Activated CD4-positive, alpha-beta T cell treated with anti-CD3 and anti-CD28 coated beads, Interleukin-2, amount 50 U/mL, for 48 hours (primary cell): Measurements from ENCODE around the gene ARHGAP10.
"Not testable (repeated sequence)": the region's sequence is repeated elsewhere in the genome, so short reads cannot be mapped to it uniquely, and the experiment has no call there.

ENCODE experiments used
- DNase-seq, 2 experiments: peaks; one replicate each; pipeline ENCODE4 v3.0.0-alpha.2; 2020

ARHGAP10 gene

DNA sequence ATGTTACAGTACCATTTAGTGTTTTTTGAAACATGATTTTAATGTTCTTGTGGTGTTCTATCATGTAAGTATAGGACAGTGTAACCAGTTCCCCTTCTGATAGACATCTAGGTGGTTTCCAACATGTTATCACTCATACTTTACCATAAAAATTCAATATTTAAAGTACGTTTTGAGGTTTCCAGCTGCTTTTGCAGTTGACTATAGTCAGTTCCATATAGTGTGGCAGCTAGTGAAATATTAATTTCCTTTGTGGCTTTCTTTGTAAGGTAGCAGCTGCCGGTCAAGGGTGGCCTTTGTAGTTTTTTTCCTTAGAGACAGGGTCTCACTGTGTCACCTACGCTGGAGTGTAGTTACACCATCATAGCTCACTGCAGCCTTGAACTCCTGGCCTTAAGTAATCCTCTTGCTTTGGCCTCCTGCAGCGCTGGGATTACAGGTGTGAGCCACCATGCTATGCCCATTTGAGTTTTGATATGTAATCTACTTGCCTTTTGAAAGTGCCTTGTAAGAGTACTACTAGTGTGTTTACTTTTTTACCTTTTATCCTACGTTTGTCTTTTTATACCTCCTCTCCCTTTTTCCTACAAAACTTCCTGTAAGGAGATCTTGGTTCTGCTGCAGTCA lies 63.0 kb downstream of the ARHGAP10 start:
- no peak for DNase-seq

DNA sequence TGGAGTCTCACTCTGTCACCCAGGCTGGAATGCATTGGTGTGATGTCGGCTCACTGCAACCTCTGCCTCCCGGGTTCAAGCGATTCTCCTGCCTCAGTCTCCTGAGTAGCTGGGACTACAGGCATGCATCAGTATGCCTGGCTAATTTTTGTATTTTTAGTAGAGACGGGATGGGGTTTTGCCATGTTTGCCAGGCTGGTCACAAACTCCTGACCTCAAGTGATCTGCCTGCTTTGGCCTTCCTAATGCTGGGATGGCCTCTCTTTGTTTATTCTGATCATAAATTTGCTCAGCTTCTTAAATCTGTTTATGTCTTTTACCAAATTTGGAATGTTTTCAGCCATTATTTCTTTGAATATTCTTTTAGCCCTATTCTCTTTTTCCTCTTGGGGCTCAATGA lies 67.2 kb downstream of the ARHGAP10 start:
- not testable (repeated sequence) for DNase-seq

DNA sequence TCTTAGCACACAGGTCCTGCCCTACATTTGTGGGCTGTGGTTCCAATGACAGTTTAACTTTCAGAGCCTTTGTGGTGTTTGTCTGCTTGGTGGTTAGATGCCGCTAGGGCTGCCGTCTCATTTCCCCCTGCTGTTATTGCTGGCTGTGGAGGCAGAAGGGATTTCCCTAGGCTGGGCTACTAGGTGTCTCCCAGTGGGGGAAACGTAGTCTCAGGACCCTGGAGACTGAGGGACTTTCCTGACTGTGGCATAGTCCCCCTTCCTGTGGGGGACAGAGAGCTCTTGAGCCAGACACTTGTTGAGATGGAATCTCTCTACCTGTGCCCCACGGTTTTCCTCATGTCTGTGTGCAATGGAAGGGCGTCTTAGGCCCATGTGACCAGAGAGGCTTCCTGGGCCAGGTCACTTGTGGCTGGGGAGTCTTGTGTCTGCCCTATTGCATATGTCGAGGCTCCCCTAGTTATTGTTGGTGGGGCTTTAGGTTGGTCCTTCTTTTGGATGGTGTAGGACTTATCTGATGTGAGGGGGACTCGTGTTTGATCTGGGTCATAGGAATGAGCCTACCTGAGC lies 68.2 kb downstream of the ARHGAP10 start:
- peak; percentile 62 to 72 for DNase-seq

DNA sequence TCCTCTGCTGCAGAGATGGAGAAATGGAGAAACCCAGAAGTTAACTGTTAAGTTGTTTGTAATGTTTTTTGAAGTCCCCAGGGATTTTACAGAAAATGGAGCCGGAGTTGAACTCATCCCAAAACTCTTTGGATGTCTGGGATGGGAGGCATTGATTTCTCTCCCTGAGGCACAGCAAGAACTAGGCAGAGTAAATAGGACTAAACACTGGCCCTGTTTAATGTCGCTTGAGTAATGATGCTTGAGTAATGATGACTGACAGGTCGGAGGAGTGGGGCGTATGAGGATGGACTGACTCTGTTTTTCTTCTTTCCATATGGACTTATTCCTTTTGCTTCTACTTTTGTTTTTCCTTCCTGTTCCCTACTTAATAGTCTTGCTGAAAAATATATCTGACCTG lies 69.9 kb downstream of the ARHGAP10 start:
- no peak for DNase-seq

DNA sequence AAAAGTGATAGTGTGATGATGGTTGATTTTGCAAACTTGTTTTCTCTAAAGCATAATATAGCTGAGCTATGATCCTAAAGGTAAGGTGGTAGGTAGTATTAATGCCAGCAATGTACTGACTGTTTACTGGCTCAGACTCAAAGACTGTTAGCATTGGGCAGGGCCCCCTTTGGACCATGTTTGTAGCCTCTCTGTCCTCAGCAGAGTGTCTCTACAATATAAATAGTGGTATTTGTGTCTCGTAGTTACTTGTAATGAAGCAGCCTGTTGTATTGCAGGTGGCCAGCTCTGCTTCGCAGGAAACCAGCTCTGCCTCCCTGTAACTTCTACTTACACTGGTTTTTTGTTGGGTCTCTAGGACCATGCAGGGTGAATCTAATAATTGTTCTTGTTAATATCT lies 70.5 kb downstream of the ARHGAP10 start:
- no peak for DNase-seq

DNA sequence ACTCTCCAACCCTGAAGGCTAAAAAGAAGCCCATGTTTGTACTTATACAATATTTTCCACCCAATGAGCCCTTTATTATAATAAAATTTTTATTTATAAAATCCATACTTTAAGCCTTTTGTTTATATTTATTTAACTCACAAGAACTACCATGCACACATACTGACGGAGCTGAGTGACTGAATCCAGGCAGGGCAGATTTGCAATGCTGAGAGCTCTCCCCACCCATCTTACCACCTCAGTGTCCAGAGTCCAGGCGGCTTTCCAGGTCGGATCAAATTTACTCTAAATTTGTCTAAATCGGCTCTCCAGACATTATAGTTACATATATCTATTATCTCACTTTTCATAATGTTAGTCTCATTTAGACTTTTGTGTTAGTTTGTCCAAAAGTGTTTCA lies 74.1 kb downstream of the ARHGAP10 start:
- no peak for DNase-seq

DNA sequence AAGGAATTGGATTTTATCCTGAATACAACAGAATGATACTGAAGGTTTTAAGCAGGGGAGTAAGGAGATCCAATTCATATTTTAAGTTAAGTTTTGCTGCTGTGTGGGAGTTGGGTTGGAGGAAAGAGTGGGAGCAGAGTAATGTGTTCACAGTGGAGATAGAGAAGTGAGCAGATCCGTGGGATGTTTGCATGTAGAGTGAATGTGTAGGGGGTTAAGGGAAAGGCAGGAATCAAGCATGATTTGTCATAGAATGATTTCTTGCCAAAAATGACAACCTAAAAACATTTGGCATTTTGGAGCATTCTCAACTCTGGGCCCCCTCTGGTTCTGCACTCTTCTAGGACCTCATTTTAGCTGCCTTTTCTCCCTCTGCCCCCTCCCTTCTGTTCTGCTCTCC lies 76.6 kb downstream of the ARHGAP10 start:
- DNase-seq, result no peak

DNA sequence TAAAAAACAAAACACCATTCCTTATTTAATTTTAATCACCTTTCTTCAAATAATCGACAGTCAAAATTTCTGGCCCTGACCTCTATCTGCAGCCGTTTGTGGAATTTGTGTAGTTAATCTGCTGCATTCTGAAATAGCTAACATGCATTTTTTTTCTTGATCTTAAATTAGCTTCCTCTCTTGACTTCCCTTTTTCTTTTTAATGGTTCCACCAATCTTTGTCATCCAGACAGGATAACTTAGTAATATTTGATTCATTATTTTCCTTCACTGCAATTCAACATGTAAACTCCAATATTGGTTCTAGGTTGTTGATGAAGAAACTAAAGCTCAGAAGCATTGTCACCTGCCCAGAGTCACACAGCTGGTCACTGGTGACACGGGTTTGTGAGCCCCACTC lies 77.3 kb downstream of the ARHGAP10 start:
- no peak for DNase-seq

DNA sequence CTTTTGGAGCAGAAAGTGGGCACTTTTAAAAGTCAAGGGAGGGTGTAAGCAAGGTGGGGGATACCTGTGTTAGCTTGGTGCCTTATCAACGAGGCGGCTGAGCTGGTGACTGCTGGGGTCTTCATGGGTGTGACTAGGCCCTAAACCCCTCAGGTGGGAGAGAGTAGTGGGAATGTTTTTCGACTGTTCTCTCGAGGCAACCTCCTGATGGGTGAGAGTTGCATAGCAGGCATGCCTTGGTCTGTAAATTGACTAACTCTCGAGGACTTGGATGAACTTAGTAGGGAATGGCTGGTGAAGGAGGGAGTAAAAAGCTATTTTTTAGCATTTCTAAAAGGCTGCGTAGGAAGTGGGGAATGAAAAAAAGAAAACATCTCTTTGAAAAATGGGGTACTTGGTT lies 80.0 kb downstream of the ARHGAP10 start:
- no peak for DNase-seq

DNA sequence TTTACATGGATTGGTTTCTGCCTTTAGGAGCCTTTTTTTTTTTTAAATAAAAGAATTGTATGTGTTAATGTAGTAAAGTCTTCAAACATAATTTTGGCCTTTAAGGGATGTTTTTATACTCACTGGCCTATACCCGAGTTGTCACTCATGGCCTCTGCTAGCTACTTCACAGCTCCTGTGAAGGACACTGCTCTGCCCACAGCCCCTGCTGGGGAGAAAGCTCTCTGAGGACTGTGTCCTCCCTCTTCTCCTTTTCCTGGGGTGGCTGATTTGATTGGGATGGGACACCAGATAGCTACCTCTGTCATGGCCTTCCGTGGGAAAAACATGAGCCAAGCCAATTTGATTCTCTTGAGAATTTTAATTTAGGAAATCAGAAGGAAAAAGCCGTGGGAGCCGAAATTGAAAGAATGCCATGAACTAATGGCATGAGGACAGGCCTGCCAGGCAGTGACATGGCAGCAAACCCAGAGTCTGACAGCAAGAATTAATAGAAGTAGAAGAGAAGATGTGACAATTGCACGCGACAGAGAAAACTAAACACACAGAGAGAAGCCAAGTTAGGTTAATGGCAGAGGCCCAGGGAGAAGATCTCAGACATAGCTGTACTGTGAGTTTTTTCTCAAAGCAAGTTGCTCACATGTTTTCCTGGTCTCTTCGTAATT lies 81.4 kb downstream of the ARHGAP10 start:
- no peak for DNase-seq

DNA sequence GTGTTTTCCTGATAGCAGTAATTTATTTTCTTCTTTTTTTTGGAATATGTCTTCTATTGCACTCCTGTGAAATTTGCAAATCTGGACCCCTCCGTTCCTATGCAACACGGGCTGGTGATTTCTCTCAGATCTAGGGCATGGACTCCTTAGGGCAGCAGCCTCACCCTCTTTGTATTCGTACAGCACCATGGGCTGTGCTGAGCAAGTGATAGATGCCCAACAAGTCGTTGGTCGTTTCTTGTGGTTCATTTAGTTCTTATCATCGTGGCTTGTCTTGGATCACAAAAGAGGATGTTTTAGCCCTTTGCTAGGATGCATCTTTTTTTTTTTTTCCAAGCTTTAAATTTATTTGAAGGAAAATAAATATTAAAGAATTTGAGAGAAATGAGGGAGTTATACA lies 82.1 kb downstream of the ARHGAP10 start:
- no peak for DNase-seq

DNA sequence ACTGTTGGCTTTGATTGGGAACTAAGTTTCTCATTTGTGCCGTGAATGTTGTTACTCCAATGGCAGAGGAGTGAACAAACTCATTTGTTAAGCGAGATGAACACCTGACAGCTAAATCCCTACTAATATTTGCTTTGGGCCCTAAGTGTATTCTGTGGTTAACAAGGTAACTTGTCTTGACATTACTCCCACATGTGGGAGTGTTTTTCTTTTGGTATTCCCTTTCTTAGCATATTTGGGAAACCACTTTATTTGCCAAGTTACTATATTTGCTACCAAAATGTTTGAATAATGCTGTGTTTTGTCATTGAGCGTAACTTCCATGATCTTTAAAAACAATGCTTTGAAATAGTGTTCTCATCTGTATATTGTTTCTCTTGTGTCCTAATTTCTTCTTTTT lies 82.5 kb downstream of the ARHGAP10 start:
- DNase-seq, result no peak

DNA sequence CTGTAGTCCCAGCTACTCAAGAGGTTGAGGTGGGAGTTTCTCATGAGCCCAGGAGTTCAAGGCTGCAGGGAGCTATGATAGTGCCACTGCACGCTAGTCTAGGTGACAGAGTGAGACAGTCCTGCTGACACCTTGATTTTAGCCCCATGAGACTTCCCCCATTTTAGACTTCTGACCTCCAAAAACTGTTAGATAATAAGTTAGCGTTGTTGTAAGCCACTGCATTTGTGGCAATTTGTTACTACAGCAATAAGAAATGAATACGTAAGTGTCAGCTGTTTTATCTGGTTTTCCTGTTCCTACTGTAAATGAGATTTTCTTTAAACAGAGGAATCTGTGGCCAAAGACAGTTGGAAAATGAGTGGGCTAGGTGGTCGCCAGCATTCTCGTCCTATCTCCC lies 83.9 kb downstream of the ARHGAP10 start:
- no peak for DNase-seq

DNA sequence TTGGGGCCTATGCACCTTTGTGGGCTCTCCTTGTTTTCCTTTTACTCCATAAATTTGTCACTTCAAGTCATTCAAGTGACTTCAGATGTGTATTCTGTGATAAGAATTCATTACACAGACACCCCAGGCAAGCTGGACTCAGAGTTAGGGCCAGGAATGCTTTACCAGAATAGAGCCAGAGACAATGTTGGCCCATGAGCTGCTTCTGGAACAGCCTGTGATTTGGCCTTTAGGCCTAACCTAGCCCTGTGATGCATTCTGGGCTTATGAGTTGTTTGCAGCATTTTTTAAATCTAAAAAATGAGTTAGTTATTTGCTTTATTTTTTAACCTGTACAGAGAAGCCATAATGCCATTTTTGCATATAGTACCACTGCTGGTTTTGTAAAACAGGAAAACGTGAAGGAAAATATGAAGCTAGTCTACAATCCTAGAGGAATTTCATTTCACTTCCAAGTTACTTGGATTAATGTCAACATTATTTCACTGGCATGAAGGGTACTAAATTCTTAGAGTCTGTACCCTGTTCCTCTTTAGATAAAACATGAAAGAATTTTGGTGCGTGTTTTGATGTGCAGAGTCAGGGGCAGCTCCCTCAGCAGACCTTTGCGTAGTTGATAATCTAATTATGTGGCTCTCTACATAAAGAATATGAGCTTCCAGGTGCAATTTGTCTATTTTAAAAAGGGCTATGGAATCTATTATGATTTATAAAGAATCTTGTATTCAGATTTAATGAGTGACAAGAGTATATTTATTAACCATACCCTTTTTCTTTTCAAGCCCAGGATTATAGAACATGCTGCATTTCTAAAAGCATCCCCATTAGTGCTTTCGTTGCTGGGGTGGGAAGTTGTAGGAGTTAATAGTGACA lies 84.7 kb downstream of the ARHGAP10 start:
- no peak for DNase-seq

DNA sequence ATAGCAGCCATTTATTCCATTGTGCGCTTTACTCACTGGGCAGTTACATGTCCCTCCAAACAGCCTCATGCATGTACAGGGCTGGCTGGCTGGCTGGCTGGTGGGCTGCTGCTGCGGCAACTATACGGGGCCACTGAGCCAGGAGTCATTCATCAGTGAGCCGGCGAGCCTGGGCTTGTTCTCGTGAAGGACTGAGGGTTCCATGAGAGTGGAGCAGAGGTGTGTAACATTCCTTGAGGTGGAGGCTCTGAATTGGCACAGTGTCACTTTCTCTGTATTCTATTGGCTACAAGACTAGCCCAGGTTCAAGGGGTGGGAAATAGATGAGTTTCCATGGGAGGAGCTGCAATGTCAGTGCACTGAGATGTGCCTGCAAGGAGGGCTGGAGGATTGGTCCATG lies 89.1 kb downstream of the ARHGAP10 start:
- DNase-seq, result no peak

DNA sequence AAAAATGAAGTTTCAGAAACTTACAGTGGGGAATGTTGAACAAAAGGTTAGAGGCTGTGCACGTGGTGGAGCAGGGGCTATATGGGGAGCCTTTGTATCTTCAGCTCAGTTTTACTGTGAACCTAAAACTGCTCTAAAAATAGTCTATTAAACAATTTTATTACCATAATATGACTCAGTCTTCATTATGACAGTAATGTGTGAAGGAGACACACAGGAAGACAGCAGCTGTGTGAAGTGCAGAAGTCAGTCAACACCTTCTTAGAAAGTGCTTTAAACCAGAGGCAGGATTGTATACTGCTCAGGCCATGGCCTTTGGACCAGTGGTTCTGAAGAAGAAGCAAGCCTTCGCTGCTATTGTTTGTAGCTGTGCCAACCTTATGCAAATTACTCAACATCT lies 89.7 kb downstream of the ARHGAP10 start:
- no peak for DNase-seq

DNA sequence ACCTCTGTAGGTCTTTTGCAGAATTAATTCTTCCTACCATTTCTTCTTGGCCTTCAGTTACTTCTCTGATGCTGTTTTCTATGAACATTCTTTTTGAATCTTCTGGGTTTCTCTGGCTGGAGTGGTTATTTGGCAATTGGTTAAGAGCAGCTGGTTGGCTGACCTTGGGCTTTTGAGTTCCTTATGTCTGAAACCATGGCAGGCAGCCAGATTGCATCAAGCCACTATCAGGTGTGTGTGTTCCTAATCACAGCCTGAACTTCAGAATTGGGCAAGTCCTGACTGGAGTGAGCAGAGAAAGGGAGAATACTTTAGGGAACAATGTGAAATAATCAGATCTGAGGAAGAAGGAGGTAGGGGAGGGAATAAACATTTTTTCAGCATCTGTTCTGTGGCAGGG lies 90.2 kb downstream of the ARHGAP10 start:
- no peak for DNase-seq

DNA sequence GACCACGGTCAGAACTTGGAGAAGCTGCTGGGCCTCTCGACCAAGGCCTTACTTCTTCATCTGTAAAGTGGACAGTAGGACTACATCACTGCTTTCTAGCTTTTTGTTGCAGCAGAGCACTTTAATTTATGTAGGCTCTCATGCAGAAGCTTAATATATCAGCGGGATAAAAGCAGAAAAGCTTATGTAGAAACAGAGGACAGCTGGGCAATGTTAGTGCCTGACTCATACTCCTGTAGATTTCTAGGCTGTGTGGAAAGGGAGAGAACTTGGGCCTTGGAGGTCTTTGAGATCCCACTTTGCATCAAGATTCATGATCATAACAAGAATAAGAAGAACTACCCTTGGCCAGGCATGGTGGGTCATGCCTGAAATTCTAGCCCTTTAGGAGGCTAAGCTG lies 91.2 kb downstream of the ARHGAP10 start:
- no peak for DNase-seq

DNA sequence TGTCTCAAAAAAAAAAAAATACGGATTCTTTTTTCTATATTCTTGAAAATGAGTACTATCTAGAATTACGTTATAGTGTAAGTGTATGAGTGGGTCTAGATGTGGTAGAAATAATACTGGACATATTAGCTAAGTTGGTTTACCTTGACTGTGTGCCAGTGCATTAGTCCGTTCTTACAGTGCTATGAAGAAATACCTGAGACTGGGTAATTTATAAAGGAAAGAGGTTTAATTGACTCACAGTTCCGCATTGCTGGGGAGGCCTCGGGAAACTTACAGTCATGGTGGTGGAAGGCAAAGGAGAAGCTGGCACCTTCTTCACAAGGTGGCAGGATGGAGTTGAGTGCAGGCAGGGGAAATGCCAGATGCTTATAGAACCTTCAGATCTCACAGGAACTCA lies 92.4 kb downstream of the ARHGAP10 start:
- DNase-seq, result no peak

DNA sequence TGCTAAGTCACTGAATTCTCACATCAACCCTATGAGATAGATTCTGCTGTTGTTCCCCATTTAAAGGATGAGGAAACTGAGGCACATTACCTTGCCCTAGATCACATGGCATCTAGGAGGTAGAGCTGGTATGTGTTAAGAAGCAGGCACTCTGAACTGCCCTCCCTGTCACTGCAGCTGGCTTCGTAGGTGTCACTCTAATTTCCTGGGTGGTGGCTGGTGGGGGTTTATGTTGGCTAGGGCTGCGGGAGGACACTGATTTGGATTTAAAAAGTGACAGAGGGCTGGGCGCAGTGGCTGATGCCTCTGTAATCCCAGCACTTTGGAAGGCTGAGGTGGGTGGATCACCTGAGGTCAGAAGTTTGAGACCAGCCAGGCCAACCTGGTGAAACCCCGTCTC lies 93.0 kb downstream of the ARHGAP10 start:
- DNase-seq, result no peak

DNA sequence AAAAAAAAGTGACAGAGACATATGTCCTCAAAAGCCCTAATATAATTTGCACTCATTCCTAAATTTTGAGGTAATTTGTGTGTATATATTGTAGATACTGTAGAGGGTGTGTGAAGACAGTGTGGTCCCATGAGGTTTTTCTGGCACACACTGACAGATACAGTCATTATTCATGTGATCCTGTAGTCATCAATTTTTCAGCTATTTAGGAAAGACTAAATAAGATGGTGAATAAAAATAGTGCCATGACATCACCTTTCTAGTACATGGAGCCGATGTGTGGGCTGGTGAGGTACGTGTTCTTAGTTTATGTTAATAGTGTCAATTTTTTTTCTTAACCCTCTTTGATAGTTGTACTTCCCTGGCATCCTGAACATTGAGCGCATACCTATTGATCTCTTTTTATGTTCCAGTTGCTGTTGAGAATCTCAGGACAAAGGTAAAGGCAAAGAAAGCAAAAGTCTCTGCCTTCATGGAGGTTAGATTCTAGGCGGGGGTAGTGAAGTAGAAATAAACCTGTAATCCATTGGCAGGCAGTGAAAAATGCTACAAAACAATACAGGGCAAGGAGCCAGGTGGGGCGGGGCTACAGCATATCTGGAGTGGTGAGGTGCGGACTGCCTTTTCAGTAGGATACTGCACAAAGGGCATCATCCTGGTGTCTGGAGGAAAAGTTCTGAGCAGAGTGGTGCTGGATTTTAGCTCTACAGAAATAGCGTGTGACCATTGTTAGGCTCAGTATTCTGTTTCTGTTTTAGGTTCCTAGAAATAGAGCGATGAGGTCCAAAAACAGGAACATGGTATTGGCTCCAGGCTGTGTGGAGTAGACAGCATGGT lies 93.8 kb downstream of the ARHGAP10 start:
- DNase-seq, result no peak

DNA sequence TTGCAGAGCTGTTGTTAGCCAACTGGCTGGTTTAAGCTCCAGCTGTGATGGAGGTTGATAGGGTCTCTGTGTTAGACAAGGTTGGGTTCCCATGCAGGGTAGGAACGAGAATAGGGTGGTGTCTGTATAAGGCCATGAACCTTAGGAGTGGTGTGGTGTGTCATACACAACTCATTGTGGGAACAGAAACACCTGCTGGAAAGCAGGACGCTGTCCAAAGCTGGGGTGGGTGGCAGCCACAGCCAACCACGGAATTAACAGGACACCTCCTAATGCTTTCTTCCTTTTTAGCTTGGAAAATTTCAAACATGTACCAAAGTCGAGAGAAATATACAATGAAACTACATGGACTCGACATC lies 94.4 kb downstream of the ARHGAP10 start:
- no peak for DNase-seq

DNA sequence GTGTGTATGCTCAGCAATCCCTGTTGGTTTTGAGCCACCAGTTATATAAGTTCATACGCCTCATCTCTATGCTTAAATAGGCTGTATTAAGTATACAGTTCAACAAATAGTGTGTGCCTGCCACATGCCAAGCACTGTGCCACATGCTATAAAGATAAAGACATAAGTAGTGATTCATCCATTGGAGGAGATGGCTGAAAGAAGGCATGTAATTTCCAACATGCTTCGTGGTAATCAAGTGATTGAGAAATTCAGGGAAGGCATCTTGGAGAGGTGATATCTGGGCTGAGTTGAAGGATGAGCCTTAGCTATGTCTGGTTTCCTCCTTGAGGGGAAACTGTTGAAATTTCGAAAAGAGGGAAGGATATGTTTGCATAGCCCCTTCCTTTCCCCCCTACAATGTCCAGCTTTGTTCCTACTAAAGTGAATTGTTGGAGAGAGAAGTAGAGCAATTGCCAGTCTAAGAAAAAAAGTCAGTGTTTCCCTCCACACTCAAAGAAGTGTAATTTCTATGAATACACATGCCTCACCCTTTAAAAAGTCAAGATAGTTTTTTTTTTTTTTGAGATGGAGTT lies 96.5 kb downstream of the ARHGAP10 start:
- DNase-seq, result no peak
